ENCODE results near the gene DBF4B. TPM values are rescaled to one million over a fixed set of nuclear protein-coding genes. Genes with fewer than 3 reads are reported as not detected.
A peak's percentile ranks its signal among the peaks of the same experiment; 100 is the strongest.

The DBF4B gene
- total RNA-seq, 1 experiment from 2014 or later = 24.7 TPM

- Mint-ChIP-seq H3K4me3 (no peak overlapping the region), H3K36me3 (ENCODE audit: insufficient read depth in 1 of 3, low read depth in 3 of 3) (peaks cover 19 to 42% (median 39%) of the 10 kb centered on the region in 3 experiments; a peak in 6 of 7 replicates), H3K9me3 (no peaks in the 10 kb centered on the region), H3K4me1 (no peaks in the 10 kb centered on the region; a peak in 1 of 4 replicates), H3K27me3 (ENCODE audit: low read depth) (peaks cover 28% of the 10 kb centered on the region), H3K27ac (peak overlapping the region in 2 of 3 experiments; percentile 19 to 37; a peak in 2 of 7 replicates)
- no peak overlapping the region for H2BK20ac ChIP-seq (ENCODE audit: low read depth, low read length, poor library complexity, severe bottlenecking)
- no peak overlapping the region for H2AFZ ChIP-seq (ENCODE audit: low read length)
- no peaks in the 10 kb centered on the region for H3K79me2 ChIP-seq (ENCODE audit: insufficient read depth, low read length)
- no peak overlapping the region for H4K91ac ChIP-seq (ENCODE audit: insufficient read length, low read depth, low read length)
- no peak overlapping the region for H4K8ac ChIP-seq (replicated peaks; ENCODE audit: insufficient read length, low read depth, low read length)
- H2BK12ac ChIP-seq (ENCODE audit: insufficient read length, low read depth, low read length) = no peak overlapping the region
- H3K27me3 ChIP-seq (ENCODE audit: insufficient read depth, low read length) = no peaks in the 10 kb centered on the region
- H3K9ac ChIP-seq (ENCODE audit: extremely low read depth, insufficient read length, low read length) = no peak overlapping the region
- H4K5ac ChIP-seq (ENCODE audit: insufficient read length, low read depth, low read length) = no peak overlapping the region
- H3K23me2 ChIP-seq (ENCODE audit: insufficient read length, low read depth, low read length, poor library complexity, severe bottlenecking) = no peaks in the 10 kb centered on the region
- no peak overlapping the region for H3T11ph ChIP-seq (ENCODE audit: low read length)
- no peak overlapping the region for H3K14ac ChIP-seq (ENCODE audit: insufficient read depth, low read length)
- H3K4me1 ChIP-seq (ENCODE audit: insufficient read depth, low read length) = no peaks in the 10 kb centered on the region
- no peak overlapping the region for H3K23ac ChIP-seq (ENCODE audit: insufficient read length, low read depth, low read length)
- no peak for TF ChIP-seq CTCF (conservative IDR thresholded peaks at IDR 0.05)
- DNase-seq = no peak
- no peaks in the 10 kb centered on the region for H3K79me1 ChIP-seq (ENCODE audit: insufficient read depth, low read depth, low read length, poor library complexity, severe bottlenecking)
- no peak overlapping the region for H3K56ac ChIP-seq (ENCODE audit: insufficient read length, low read depth, low read length)
- no peak overlapping the region for H2AK5ac ChIP-seq (ENCODE audit: insufficient read length, low read length)
- no peak overlapping the region for H3K27ac ChIP-seq (ENCODE audit: insufficient read length, low read depth, low read length)
- no peak overlapping the region for H2BK5ac ChIP-seq (ENCODE audit: insufficient read length, low read length)
- no peak overlapping the region for H2BK15ac ChIP-seq (ENCODE audit: low read depth, low read length)
- no peak overlapping the region for H3K4ac ChIP-seq (ENCODE audit: low read depth, low read length)
- H4K20me1 ChIP-seq (ENCODE audit: control insufficient read depth, insufficient read depth, insufficient read length) = no peaks in the 10 kb centered on the region
- H3K4me2 ChIP-seq (ENCODE audit: insufficient read depth, insufficient read length, low read length) = no peak overlapping the region
- no peaks in the 10 kb centered on the region for H3K9me3 ChIP-seq (ENCODE audit: control insufficient read depth, low read depth, low read length)
- WGBS (ENCODE audit: extremely low coverage, insufficient read length, low lambda C conversion rate) = no CpG with 5 or more reads among the region's 10 CpGs
- no peak overlapping the region for H3K18ac ChIP-seq (ENCODE audit: insufficient read length, low read depth, low read length)
- no peak overlapping the region for H2BK120ac ChIP-seq (ENCODE audit: low read depth, low read length, poor library complexity, severe bottlenecking)
These were observed 43.3 kb downstream of the DBF4B start for GRCh38 chr17:44751806-44752205.

All from H9 (cell line).